ENCODE data around the gene AP2A2.

DNA sequence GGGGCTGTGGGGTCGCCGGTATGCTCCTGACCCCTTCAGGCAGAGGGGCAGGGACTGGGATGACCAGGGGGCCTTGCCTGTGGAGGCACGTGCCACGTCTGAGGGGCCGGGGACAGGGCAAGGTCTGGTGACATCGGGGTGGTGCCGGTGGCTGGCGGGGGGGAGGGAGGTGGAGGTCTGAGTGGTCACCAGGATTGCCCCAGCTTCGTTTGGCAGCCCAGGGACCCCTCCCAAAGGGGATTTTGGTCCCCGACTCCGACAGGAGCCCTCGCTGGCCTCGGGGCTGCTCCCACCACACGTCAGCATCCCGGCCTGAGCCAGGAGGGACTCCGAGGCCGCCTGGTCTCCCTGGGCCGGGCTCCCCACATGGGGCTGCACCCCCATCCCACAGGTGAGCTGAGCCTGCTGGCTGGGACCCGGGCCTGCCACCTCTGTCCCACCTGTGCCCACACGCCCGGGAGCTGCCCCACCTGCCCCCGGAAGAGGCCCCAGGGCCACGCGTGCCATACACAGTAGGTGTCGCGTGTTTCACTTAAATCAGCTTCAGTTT is 111.9 kb downstream of the AP2A2 start:
- TF ChIP-seq CTCF (IDR thresholded peaks at IDR 0.05) (no peak), EZH2 (IDR thresholded peaks at IDR 0.05; ENCODE audit: borderline replicate concordance, insufficient read depth, low read depth, low read length, poor library complexity, severe bottlenecking) (no peak)

Data from B cell (primary cell).